ENCODE data around the gene TBC1D16. TPM values are rescaled to one million over a fixed set of nuclear protein-coding genes. Genes with fewer than 3 reads are reported as not detected.

The TBC1D16 gene
- total RNA-seq, 2 experiments from 2014 or later, result 17.0 to 19.0 TPM

- no peaks in the 10 kb centered on the region for H3K4me1 Mint-ChIP-seq (ENCODE audit: low read depth)
- no peak overlapping the region for H3K27ac Mint-ChIP-seq
- intact Hi-C loops (cut with micrococcal nuclease), result no loop called here
- no peaks in the 10 kb centered on the region for H3K36me3 Mint-ChIP-seq (ENCODE audit: low read depth)
- H3K27me3 Mint-ChIP-seq (ENCODE audit: low read depth), result peaks cover 10% of the 10 kb centered on the region
- H3K9me3 Mint-ChIP-seq, result no peaks in the 10 kb centered on the region
- CTCF ChIA-PET, result interaction anchor here (0.8 kb wide), 1 partner anchor 15 kb away, joined by 3 read pairs; no protein-coding TSS in a partner anchor
- no peak for DNase-seq
- H3K4me3 Mint-ChIP-seq, result no peak overlapping the region
Observed at GRCh38 chr17:79888009-79888540, 147.6 kb downstream of the TBC1D16 start.

- Mint-ChIP-seq H3K36me3 (ENCODE audit: low read depth) (no peaks in the 10 kb centered on the region), H3K9me3 (no peaks in the 10 kb centered on the region), H3K4me1 (ENCODE audit: low read depth) (no peaks in the 10 kb centered on the region), H3K4me3 (no peak overlapping the region), H3K27ac (no peak overlapping the region), H3K27me3 (ENCODE audit: low read depth) (peaks cover 10% of the 10 kb centered on the region)
- no peak for DNase-seq
- CTCF ChIA-PET, result no interaction called here
- intact Hi-C loops (cut with micrococcal nuclease), result no loop called here
Observed at GRCh38 chr17:79887451-79887991, 148.2 kb downstream of the TBC1D16 start.

- no peaks in the 10 kb centered on the region for H3K36me3 Mint-ChIP-seq (ENCODE audit: low read depth)
- intact Hi-C loops (cut with micrococcal nuclease), result no loop called here
- no peaks in the 10 kb centered on the region for H3K4me1 Mint-ChIP-seq (ENCODE audit: low read depth)
- peaks cover 7% of the 10 kb centered on the region for H3K27me3 Mint-ChIP-seq (ENCODE audit: low read depth)
- CTCF ChIA-PET, result no interaction called here
- H3K4me3 Mint-ChIP-seq, result no peak overlapping the region
- no peaks in the 10 kb centered on the region for H3K9me3 Mint-ChIP-seq
- no peak for DNase-seq
- no peak overlapping the region for H3K27ac Mint-ChIP-seq
Observed at GRCh38 chr17:79883202-79883601, 152.5 kb downstream of the TBC1D16 start.

Other genes starting within 250 kb of the TBC1D16 start
- 1 to 10 TPM; 3.8 to 3.9 TPM for gene CBX8, start 238.8 kb downstream of the TBC1D16 start, total RNA-seq
- 10 to 100 TPM; 22.7 to 26.3 TPM for gene CBX4, start 196.4 kb downstream of the TBC1D16 start, total RNA-seq
- under 1 TPM in 1 of 2 experiments, not detected in 1; 0.32 TPM for gene CCDC40, start 770 bp upstream of the TBC1D16 start, total RNA-seq
- gene GAA, start 65.7 kb upstream of the TBC1D16 start, total RNA-seq, result 10 to 100 TPM; 32.1 to 33.2 TPM
- gene EIF4A3, start 111.3 kb upstream of the TBC1D16 start, total RNA-seq, result 10 to 100 TPM; 92.1 to 97.7 TPM
- gene CARD14, start 134.2 kb upstream of the TBC1D16 start, total RNA-seq, result not detected
- 10 to 100 TPM; 30.3 to 32.1 TPM for gene SGSH, start 184.5 kb upstream of the TBC1D16 start, total RNA-seq
- gene SLC26A11, start 184.6 kb upstream of the TBC1D16 start, total RNA-seq, result 1 to 10 TPM; 4.0 to 5.4 TPM
- 100 to 1,000 TPM; 234 to 250 TPM for gene RNF213, start 225.0 kb upstream of the TBC1D16 start, total RNA-seq